Ovary (tissue), 9 donors: ENCODE results near the gene MAP2K6. TPM values are rescaled to one million over a fixed set of nuclear protein-coding genes. Genes with fewer than 3 reads are reported as not detected.

Experiments used
- DNase-seq, 5 donors: peaks; one replicate each; pipeline ENCODE4 v3.0.0-alpha.2; 2019 to 2020
- H3K27ac ChIP-seq, 2 donors: fragments of 200-600 bp; one replicate each; pipeline versions ENCODE4 v1.5.1 to v1.8.0; 2019 to 2022
- H3K27me3 ChIP-seq: fragments of 200-600 bp; one replicate; pipeline ENCODE4 v1.8.0; 2022
- H3K36me3 ChIP-seq: fragments of 200-600 bp; sonication (generic); one replicate; pipeline ENCODE4 v1.5.1; 2019
- H3K4me1 ChIP-seq: one replicate; pipeline ENCODE4 v1.8.1; 2013; ENCODE audit warnings: mild to moderate bottlenecking, moderate library complexity; ENCODE audit not compliant: insufficient read depth
- H3K4me3 ChIP-seq: fragments of 200-600 bp; sonication (generic); one replicate; pipeline ENCODE4 v1.5.1; 2017
- H3K9me3 ChIP-seq, 2 donors: fragments of 200-600 bp in 1 of 2; sonication (generic) in 1 of 2; one replicate each; pipeline versions ENCODE4 v1.5.1 to v1.8.1; 2013 to 2019; ENCODE audit warnings: mild to moderate bottlenecking in 1 of 2, moderate library complexity in 1 of 2
- CTCF ChIP-seq, 3 donors: fragments of 450-650 bp in 2 of 3; fragments of 200-600 bp in 1 of 3; IDR thresholded peaks; one replicate each; pipeline versions ENCODE4 v1.5.1 to v1.8.0; 2016 to 2022; ENCODE audit warnings: antibody characterized with exemption in 3 of 3, mild to moderate bottlenecking in 1 of 3
- EP300 ChIP-seq: sonication (generic); formaldehyde crosslinking; IDR thresholded peaks from one replicate; pipeline ENCODE4 v1.6.1; 2017; ENCODE audit warnings: antibody characterized with exemption
- POLR2A ChIP-seq: fragments of 450-650 bp; IDR thresholded peaks from one replicate; pipeline ENCODE4 v1.6.1; 2017; ENCODE audit warnings: antibody characterized with exemption, mild to moderate bottlenecking, moderate library complexity
- WGBS, 3 donors: extraction: QIAGEN DNeasy Blood & Tissue Kit in 1 of 3; methylation state at CpG; one replicate each; pipeline versions ENCODE4 v1.1.5 to v1.1.7; 2013 to 2017; 5-methylcytosine and 5-hydroxymethylcytosine counted together
- intact Hi-C, 4 donors: fragments of 100-400 bp; cut with DNase I; formaldehyde crosslinking; loops; one replicate each; pipeline versions ENCODE4 v1.11.0 to v1.15.1; 2022 to 2023
- polyA plus RNA-seq, 2 donors: library from polyadenylated mRNA; stranded (reverse); fragments of 200-250 nt in 1 of 2; fragments of 350-450 nt in 1 of 2; fragmentation: Illumina TruSeq in 1 of 2; extraction: RNeasy Lipid Tissue Mini Kit (QIAGEN cat#74804) in 1 of 2; gene quantifications; one replicate each; pipeline ENCODE4 v1.2.3, GENCODE V29; 2013 to 2014
- total RNA-seq, 7 donors: library from RNA; depleted of rRNA in 2 of 7; stranded (reverse); fragments of >200 nt in 2 of 7; fragmentation: NEBNext Ultra II Directional in 3 of 7; extraction: Animal tissue kit (Norgen Biotek cat#: 25700) in 3 of 7; gene quantifications; one replicate each; pipeline versions ENCODE4 v1.1.0 to v1.2.4, GENCODE V29; 2016 to 2023
- donor health status: DM: no; HTN: no; CAD: no; lungs with moderate emphysema.
- donor health status: DM: no; HTN: no; CAD: no.
- donor health status: Bipolar disorder and iron deficiency.
- donor health status: DM: yes; HTN: yes; CAD: no.
- donor health status: DM: no; HTN: no; CAD: no.
- donor health status: DM: yes; HTN: yes; CAD: no.

MAP2K6 gene
- total and polyA plus RNA-seq, 9 donors: 1.0 to 8.4 (median 3.5) TPM

- Histone ChIP-seq H3K9me3 (no peaks in the 10 kb centered on the region), H3K4me1 (no peaks in the 10 kb centered on the region), H3K36me3 (no peaks in the 10 kb centered on the region), H3K4me3 (no peak overlapping the region), H3K27me3 (no peaks in the 10 kb centered on the region), H3K27ac (no peak overlapping the region)
- TF ChIP-seq CTCF (IDR thresholded peaks at IDR 0.05): no peak
- no peak for TF ChIP-seq EP300
- no peak for TF ChIP-seq POLR2A
- no peak for DNase-seq
- WGBS, 3 donors: 87 to 92% (median 88%) methylated on average over 7 of the region's 7 CpGs
- intact Hi-C loops: no loop called here
Measured at GRCh38 chr17:69388822-69389442, 25.6 kb upstream of the MAP2K6 start.

DNA sequence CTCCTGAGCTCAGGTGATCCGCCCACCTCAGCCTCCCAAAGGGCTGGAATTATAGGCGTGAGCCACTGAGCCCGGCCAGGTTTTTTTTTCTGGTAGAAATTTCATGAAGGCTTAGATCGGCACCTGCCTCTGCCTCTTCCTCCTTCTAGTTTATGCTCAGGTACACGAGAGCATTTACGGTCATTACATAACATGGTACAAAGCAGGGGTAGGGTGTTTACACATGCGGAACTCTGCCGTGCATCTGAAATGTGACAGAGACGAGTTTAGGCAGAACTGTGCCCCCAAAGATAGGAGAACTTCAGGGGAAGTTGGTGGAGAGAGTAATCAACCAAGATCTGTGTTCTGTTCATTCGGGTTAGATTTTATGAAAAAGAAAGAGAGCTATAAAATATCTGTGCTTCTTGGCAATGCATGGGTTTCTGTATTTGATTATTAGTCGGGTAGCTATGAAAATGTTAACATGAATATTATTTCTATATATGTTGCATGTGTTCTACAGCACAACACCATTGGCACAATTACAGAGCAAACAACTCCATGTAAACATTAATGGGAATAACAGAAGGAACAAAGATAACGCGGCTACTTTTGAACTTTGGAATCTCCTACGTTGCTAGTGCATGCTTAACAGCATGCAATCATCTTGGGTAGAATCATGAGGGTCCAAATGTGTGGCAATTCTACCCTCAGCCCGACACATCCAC, 23.5 kb upstream of the MAP2K6 start:
- Histone ChIP-seq H3K9me3 (no peaks in the 10 kb centered on the region), H3K4me3 (no peak overlapping the region), H3K27me3 (no peaks in the 10 kb centered on the region), H3K4me1 (no peaks in the 10 kb centered on the region), H3K27ac (no peak overlapping the region), H3K36me3 (no peaks in the 10 kb centered on the region)
- no peak for TF ChIP-seq POLR2A
- TF ChIP-seq CTCF (IDR thresholded peaks at IDR 0.05): no peak
- TF ChIP-seq EP300: no peak
- WGBS, 3 donors: 73 to 82% (median 80%) methylated on average over 15 of the region's 15 CpGs
- intact Hi-C loops: no loop called here
- DNase-seq: no peak

GRCh38 chr17:69401251-69401650, 13.2 kb upstream of the MAP2K6 start:
- 62 to 66% (median 65%) methylated on average over 3 of the region's 3 CpGs for WGBS, 3 donors

DNA sequence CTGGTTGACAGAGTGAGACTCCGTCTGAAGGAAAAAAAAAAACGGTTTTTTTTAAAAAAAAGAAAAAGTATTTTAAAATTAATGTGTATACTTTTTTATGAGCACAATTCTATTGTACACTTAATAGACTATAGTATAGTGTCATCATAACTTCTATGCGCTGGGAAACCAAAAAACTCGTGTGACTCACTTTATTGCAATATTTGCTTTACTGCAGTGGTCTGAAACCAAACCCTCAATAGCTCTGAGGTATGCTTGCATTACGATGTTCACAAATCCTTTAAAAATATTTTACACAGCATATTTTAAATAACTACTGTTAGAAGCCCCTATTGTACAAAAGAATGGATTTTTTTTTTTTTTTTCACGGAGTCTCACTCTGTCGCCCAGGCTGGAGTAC, 12.4 kb upstream of the MAP2K6 start:
- H3K27ac ChIP-seq: no peak overlapping the region
- no peaks in the 10 kb centered on the region for H3K36me3 ChIP-seq
- H3K9me3 ChIP-seq: no peaks in the 10 kb centered on the region
- TF ChIP-seq POLR2A (no peak), CTCF (IDR thresholded peaks at IDR 0.05) (no peak), EP300 (no peak)
- no peak for DNase-seq
- WGBS, 3 donors: 82 to 87% (median 87%) methylated on average over 7 of the region's 7 CpGs
- no peaks in the 10 kb centered on the region for H3K4me1 ChIP-seq
- no peaks in the 10 kb centered on the region for H3K27me3 ChIP-seq
- intact Hi-C loops: no loop called here
- H3K4me3 ChIP-seq: no peak overlapping the region

More at GRCh38 chr17:69401251-69401650, 13.2 kb upstream of the MAP2K6 start:
- no peak for DNase-seq
- H3K27me3 ChIP-seq: no peaks in the 10 kb centered on the region
- TF ChIP-seq EP300 (no peak), CTCF (IDR thresholded peaks at IDR 0.05) (no peak), POLR2A (no peak)
- H3K36me3 ChIP-seq: no peaks in the 10 kb centered on the region
- no peaks in the 10 kb centered on the region for H3K9me3 ChIP-seq
- no peak overlapping the region for H3K4me3 ChIP-seq
- no peak overlapping the region for H3K27ac ChIP-seq
- intact Hi-C loops: no loop called here
- H3K4me1 ChIP-seq: no peaks in the 10 kb centered on the region
